Body of pancreas (tissue), 4 donors: Measurements from ENCODE around the gene SESN3.

Experiments
- CTCF ChIP-seq, 7 experiments: fragments of 450-650 bp in 4 of 7; fragments of 200-600 bp in 3 of 7; sonication (generic) in 3 of 7; IDR thresholded peaks; one replicate each; pipeline ENCODE4 v1.5.1; 2016 to 2019; ENCODE audit warnings: antibody characterized with exemption in 7 of 7
- POLR2A ChIP-seq, 3 donors: fragments of 450-650 bp; IDR thresholded peaks; one replicate each; pipeline ENCODE4 v1.6.1; 2016; ENCODE audit warnings: antibody characterized with exemption in 3 of 3, mild to moderate bottlenecking in 2 of 3

GRCh38 chr11:95247127-95247684 lies 16.2 kb upstream of the SESN3 start:
- no peak for TF ChIP-seq CTCF (IDR thresholded peaks at IDR 0.05)
- TF ChIP-seq POLR2A (IDR thresholded peaks at IDR 0.05), result no peak
